K562 (cell line): Measurements from ENCODE around the gene UNC119B. TPM values are rescaled to one million over a fixed set of nuclear protein-coding genes. Genes with fewer than 3 reads are reported as not detected.

Source experiments
- CEBPG ChIP-seq, 3 experiments: fragments of 200-800 bp in 1 of 3; sonication (Bioruptor generic) in 1 of 3; sonication (generic) in 1 of 3; formaldehyde crosslinking in 1 of 3; IDR thresholded peaks in 2 of 3; conservative IDR thresholded peaks in 1 of 3; 2 replicates each; pipeline versions ENCODE4 v1.6.1 to v1.8.0; 2016 to 2022; ENCODE audit warnings: missing compliant biosample characterization in 2 of 3, missing genetic modification characterization in 2 of 3, mild to moderate bottlenecking in 1 of 3, missing genetic modification reagents in 1 of 3
- JUN ChIP-seq, 2 experiments: sonication (generic) in 1 of 2; formaldehyde crosslinking in 1 of 2; IDR thresholded peaks; 2 replicates each; pipeline versions ENCODE4 v1.6.1 to v1.8.0; 2012 to 2022; ENCODE audit warnings: borderline replicate concordance in 2 of 2, mild to moderate bottlenecking in 2 of 2, improper control_type of control experiment in 1 of 2, low read depth in 1 of 2, low read length in 1 of 2, missing genetic modification reagents in 1 of 2
- KAT8 ChIP-seq: fragments of 450-650 bp; IDR thresholded peaks from 2 replicates; pipeline ENCODE4 v1.6.1; 2016; ENCODE audit warnings: low read depth, mild to moderate bottlenecking
- LEF1 ChIP-seq: fragments of 450-650 bp; IDR thresholded peaks from 2 replicates; pipeline ENCODE4 v1.6.1; 2016; ENCODE audit warnings: mild to moderate bottlenecking
- TAF7 ChIP-seq: fragments of 450-650 bp; IDR thresholded peaks from 2 replicates; pipeline ENCODE4 v1.6.1; 2016; ENCODE audit warnings: missing genetic modification characterization, missing compliant biosample characterization
- polyA plus RNA-seq, 8 experiments: library from polyadenylated mRNA; depleted of rRNA in 4 of 8; stranded (reverse) in 5 of 8; unstranded in 3 of 8; fragments of >200 nt; fragmentation: Nextera tagmentation in 2 of 8; fragmentation: Illumina TruSeq in 1 of 8; extraction: Ambion mirVana in 2 of 8; extraction: Trizol in 1 of 8; gene quantifications; 2 replicates each; pipeline versions ENCODE4 v1.2.1 to v1.2.3, GENCODE V29; 2011 to 2014; ENCODE audit warnings: inconsistent platforms in 1 of 8, missing spikeins in 1 of 8
- total RNA-seq, 7 experiments: library from RNA; depleted of rRNA in 6 of 7; stranded (reverse); fragments of >200 nt in 6 of 7; fragmentation: Illumina TruSeq in 2 of 7; extraction: Trizol in 2 of 7; gene quantifications; 2 replicates each; pipeline versions ENCODE4 v1.2.1 to v1.2.3, GENCODE V29; 2011 to 2021; ENCODE audit warnings: low replicate concordance in 1 of 7
- TF ChIP-seq, protein P1 (sequence below): fragments of 450-650 bp; IDR thresholded peaks from 2 replicates; pipeline ENCODE4 v1.6.1; 2016; ENCODE audit warnings: mild to moderate bottlenecking, moderate library complexity
- TF ChIP-seq, protein P2 (sequence below): fragments of 250-450 bp; sonication (Bioruptor Pico); IDR thresholded peaks from 2 replicates; pipeline ENCODE4 v1.8.0; 2022; ENCODE audit warnings: moderate library complexity, mild to moderate bottlenecking, inconsistent platforms
- TF ChIP-seq, protein P3 (sequence below), 3 experiments: IDR thresholded peaks in 2 of 3; conservative IDR thresholded peaks in 1 of 3; 2 replicates each; pipeline ENCODE4 v1.5.1; 2011 to 2012; ENCODE audit warnings: low read length in 3 of 3, mild to moderate bottlenecking in 3 of 3, control low read depth in 2 of 3, improper control_type of control experiment in 1 of 3, inconsistent platforms in 1 of 3, low read depth in 1 of 3, mixed read lengths in 1 of 3, moderate library complexity in 1 of 3; ENCODE audit not compliant: insufficient read depth in 2 of 3
- TF ChIP-seq, protein P4 (sequence below): sonication (generic); formaldehyde crosslinking; IDR thresholded peaks from 2 replicates; pipeline ENCODE4 v1.4.0; 2020; ENCODE audit warnings: mild to moderate bottlenecking, missing genetic modification reagents

UNC119B gene
- total and polyA plus RNA-seq, 9 of the 15 experiments (the other 6 are each of a cell fraction or from before 2014, with no cell fraction given) = 4.0 to 34.5 (median 15.1) TPM

DNA sequence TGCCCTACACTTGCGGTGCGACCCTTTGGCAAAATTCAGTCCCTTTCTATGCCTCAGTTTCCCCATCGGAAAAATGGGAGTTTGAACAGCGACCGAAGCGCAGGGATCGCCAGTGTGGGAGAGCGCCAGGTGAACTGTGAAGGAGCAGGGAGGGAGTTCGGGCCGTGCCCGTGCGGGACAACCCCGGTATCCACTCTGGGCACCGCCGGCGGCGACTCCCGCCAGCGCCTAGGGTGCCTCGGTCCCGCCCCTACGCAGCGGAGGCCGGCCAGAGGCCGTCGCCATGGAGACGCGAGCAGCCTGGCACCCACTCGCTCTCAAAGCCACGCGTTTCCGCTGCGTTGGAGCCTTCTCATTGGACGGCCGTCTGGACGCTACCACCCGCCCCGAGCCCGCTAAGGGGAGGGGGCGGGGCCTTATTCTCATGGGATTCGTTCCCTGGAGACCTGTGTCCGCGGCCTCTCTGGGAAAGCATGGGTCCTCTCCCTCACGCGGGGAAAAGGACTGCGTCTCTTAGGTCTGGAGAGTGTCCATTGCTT is 24.0 kb upstream of the UNC119B start (continued):
- TF ChIP-seq, protein P1, sequence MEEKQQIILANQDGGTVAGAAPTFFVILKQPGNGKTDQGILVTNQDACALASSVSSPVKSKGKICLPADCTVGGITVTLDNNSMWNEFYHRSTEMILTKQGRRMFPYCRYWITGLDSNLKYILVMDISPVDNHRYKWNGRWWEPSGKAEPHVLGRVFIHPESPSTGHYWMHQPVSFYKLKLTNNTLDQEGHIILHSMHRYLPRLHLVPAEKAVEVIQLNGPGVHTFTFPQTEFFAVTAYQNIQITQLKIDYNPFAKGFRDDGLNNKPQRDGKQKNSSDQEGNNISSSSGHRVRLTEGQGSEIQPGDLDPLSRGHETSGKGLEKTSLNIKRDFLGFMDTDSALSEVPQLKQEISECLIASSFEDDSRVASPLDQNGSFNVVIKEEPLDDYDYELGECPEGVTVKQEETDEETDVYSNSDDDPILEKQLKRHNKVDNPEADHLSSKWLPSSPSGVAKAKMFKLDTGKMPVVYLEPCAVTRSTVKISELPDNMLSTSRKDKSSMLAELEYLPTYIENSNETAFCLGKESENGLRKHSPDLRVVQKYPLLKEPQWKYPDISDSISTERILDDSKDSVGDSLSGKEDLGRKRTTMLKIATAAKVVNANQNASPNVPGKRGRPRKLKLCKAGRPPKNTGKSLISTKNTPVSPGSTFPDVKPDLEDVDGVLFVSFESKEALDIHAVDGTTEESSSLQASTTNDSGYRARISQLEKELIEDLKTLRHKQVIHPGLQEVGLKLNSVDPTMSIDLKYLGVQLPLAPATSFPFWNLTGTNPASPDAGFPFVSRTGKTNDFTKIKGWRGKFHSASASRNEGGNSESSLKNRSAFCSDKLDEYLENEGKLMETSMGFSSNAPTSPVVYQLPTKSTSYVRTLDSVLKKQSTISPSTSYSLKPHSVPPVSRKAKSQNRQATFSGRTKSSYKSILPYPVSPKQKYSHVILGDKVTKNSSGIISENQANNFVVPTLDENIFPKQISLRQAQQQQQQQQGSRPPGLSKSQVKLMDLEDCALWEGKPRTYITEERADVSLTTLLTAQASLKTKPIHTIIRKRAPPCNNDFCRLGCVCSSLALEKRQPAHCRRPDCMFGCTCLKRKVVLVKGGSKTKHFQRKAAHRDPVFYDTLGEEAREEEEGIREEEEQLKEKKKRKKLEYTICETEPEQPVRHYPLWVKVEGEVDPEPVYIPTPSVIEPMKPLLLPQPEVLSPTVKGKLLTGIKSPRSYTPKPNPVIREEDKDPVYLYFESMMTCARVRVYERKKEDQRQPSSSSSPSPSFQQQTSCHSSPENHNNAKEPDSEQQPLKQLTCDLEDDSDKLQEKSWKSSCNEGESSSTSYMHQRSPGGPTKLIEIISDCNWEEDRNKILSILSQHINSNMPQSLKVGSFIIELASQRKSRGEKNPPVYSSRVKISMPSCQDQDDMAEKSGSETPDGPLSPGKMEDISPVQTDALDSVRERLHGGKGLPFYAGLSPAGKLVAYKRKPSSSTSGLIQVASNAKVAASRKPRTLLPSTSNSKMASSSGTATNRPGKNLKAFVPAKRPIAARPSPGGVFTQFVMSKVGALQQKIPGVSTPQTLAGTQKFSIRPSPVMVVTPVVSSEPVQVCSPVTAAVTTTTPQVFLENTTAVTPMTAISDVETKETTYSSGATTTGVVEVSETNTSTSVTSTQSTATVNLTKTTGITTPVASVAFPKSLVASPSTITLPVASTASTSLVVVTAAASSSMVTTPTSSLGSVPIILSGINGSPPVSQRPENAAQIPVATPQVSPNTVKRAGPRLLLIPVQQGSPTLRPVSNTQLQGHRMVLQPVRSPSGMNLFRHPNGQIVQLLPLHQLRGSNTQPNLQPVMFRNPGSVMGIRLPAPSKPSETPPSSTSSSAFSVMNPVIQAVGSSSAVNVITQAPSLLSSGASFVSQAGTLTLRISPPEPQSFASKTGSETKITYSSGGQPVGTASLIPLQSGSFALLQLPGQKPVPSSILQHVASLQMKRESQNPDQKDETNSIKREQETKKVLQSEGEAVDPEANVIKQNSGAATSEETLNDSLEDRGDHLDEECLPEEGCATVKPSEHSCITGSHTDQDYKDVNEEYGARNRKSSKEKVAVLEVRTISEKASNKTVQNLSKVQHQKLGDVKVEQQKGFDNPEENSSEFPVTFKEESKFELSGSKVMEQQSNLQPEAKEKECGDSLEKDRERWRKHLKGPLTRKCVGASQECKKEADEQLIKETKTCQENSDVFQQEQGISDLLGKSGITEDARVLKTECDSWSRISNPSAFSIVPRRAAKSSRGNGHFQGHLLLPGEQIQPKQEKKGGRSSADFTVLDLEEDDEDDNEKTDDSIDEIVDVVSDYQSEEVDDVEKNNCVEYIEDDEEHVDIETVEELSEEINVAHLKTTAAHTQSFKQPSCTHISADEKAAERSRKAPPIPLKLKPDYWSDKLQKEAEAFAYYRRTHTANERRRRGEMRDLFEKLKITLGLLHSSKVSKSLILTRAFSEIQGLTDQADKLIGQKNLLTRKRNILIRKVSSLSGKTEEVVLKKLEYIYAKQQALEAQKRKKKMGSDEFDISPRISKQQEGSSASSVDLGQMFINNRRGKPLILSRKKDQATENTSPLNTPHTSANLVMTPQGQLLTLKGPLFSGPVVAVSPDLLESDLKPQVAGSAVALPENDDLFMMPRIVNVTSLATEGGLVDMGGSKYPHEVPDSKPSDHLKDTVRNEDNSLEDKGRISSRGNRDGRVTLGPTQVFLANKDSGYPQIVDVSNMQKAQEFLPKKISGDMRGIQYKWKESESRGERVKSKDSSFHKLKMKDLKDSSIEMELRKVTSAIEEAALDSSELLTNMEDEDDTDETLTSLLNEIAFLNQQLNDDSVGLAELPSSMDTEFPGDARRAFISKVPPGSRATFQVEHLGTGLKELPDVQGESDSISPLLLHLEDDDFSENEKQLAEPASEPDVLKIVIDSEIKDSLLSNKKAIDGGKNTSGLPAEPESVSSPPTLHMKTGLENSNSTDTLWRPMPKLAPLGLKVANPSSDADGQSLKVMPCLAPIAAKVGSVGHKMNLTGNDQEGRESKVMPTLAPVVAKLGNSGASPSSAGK = no peak
- TF ChIP-seq LEF1 (no peak), JUN (IDR thresholded peaks at IDR 0.05; ENCODE audit: borderline replicate concordance, low read depth, low read length) (no peak), JUN (CRISPR knock-in tag; IDR thresholded peaks at IDR 0.05; ENCODE audit: borderline replicate concordance) (no peak), CEBPG (CRISPR knock-in tag; IDR thresholded peaks at IDR 0.05) (no peak), CEBPG (tag; conservative IDR thresholded peaks at IDR 0.05 in 1 of 2, IDR thresholded peaks at IDR 0.05 in 1 of 2) (no peak), TAF7 (tag) (no peak; the same call in 1 of the 2 replicates), KAT8 (no peak)
- TF ChIP-seq, protein P2, sequence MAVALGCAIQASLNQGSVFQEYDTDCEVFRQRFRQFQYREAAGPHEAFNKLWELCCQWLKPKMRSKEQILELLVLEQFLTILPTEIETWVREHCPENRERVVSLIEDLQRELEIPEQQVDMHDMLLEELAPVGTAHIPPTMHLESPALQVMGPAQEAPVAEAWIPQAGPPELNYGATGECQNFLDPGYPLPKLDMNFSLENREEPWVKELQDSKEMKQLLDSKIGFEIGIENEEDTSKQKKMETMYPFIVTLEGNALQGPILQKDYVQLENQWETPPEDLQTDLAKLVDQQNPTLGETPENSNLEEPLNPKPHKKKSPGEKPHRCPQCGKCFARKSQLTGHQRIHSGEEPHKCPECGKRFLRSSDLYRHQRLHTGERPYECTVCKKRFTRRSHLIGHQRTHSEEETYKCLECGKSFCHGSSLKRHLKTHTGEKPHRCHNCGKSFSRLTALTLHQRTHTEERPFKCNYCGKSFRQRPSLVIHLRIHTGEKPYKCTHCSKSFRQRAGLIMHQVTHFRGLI = no peak
- TF ChIP-seq, protein P3, sequence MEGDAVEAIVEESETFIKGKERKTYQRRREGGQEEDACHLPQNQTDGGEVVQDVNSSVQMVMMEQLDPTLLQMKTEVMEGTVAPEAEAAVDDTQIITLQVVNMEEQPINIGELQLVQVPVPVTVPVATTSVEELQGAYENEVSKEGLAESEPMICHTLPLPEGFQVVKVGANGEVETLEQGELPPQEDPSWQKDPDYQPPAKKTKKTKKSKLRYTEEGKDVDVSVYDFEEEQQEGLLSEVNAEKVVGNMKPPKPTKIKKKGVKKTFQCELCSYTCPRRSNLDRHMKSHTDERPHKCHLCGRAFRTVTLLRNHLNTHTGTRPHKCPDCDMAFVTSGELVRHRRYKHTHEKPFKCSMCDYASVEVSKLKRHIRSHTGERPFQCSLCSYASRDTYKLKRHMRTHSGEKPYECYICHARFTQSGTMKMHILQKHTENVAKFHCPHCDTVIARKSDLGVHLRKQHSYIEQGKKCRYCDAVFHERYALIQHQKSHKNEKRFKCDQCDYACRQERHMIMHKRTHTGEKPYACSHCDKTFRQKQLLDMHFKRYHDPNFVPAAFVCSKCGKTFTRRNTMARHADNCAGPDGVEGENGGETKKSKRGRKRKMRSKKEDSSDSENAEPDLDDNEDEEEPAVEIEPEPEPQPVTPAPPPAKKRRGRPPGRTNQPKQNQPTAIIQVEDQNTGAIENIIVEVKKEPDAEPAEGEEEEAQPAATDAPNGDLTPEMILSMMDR (IDR thresholded peaks at IDR 0.05 in 2 of 3, conservative IDR thresholded peaks at IDR 0.05 in 1 of 3; ENCODE audit: insufficient read depth in 2 of 3, low read depth in 1 of 3, low read length in 3 of 3) = no peak
- TF ChIP-seq, protein P4, sequence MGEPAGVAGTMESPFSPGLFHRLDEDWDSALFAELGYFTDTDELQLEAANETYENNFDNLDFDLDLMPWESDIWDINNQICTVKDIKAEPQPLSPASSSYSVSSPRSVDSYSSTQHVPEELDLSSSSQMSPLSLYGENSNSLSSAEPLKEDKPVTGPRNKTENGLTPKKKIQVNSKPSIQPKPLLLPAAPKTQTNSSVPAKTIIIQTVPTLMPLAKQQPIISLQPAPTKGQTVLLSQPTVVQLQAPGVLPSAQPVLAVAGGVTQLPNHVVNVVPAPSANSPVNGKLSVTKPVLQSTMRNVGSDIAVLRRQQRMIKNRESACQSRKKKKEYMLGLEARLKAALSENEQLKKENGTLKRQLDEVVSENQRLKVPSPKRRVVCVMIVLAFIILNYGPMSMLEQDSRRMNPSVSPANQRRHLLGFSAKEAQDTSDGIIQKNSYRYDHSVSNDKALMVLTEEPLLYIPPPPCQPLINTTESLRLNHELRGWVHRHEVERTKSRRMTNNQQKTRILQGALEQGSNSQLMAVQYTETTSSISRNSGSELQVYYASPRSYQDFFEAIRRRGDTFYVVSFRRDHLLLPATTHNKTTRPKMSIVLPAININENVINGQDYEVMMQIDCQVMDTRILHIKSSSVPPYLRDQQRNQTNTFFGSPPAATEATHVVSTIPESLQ (CRISPR knock-in tag) = no peak
